ENCODE measurements around the gene TMC5. TPM values are rescaled to one million over a fixed set of nuclear protein-coding genes. Genes with fewer than 3 reads are reported as not detected.

TMC5 gene
- total RNA-seq, 2 donors from 2014 or later, result 1.3 to 2.2 TPM

DNA sequence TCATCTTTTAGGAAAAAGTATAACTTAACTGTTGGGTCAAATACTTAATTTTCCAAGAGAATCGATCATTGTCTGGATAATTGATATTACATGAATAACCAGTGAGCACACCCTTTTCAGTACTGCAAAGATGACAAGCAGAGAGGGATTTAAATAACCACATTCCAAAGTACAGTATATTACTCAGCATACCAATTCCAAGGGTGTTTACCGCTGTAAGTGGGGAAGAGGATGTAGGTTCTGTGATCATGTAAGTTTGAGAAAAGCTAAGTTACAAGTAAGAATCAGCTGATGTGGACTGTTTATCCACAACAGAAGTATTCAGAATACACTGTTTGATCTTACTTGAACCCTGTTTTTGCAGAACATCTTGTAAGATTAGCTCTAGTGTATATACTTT, 98.1 kb downstream of the TMC5 start:
- TF ChIP-seq, protein P1, sequence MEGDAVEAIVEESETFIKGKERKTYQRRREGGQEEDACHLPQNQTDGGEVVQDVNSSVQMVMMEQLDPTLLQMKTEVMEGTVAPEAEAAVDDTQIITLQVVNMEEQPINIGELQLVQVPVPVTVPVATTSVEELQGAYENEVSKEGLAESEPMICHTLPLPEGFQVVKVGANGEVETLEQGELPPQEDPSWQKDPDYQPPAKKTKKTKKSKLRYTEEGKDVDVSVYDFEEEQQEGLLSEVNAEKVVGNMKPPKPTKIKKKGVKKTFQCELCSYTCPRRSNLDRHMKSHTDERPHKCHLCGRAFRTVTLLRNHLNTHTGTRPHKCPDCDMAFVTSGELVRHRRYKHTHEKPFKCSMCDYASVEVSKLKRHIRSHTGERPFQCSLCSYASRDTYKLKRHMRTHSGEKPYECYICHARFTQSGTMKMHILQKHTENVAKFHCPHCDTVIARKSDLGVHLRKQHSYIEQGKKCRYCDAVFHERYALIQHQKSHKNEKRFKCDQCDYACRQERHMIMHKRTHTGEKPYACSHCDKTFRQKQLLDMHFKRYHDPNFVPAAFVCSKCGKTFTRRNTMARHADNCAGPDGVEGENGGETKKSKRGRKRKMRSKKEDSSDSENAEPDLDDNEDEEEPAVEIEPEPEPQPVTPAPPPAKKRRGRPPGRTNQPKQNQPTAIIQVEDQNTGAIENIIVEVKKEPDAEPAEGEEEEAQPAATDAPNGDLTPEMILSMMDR (conservative IDR thresholded peaks at IDR 0.05), result no peak
- no peaks in the 10 kb centered on the region for H3K9me3 ChIP-seq (ENCODE audit: control insufficient read depth, low read length)
- Mint-ChIP-seq H3K27ac (no peak overlapping the region), H3K27me3 (ENCODE audit: insufficient read depth) (no peaks in the 10 kb centered on the region), H3K9me3 (peaks cover 2% of the 10 kb centered on the region), H3K4me3 (no peak overlapping the region), H3K36me3 (ENCODE audit: low read depth) (peaks cover 59% of the 10 kb centered on the region), H3K4me1 (peaks cover 5% of the 10 kb centered on the region)
- no peak overlapping the region for H3K27ac ChIP-seq (ENCODE audit: low read depth, low read length)
- WGBS, 2 experiments (ENCODE audit: insufficient coverage in 1 of 2, insufficient read length in 1 of 2), result 90 to 100% methylated on average over 1 to 2 of the region's 2 CpGs
- no peaks in the 10 kb centered on the region for H3K27me3 ChIP-seq (ENCODE audit: control insufficient read depth, insufficient read depth, low read length, poor library complexity, severe bottlenecking)
- peaks cover 73% of the 10 kb centered on the region for H3K36me3 ChIP-seq (ENCODE audit: control insufficient read depth, insufficient read depth, low read length)
- no peaks in the 10 kb centered on the region for H3K4me1 ChIP-seq (ENCODE audit: control insufficient read depth, insufficient read depth, low read length)
- no peak overlapping the region for H3K4me3 ChIP-seq (ENCODE audit: low read length)
- H3K9ac ChIP-seq (ENCODE audit: extremely low read depth, low read length, poor library complexity, severe bottlenecking), result no peak overlapping the region
- no peak for DNase-seq

DNA sequence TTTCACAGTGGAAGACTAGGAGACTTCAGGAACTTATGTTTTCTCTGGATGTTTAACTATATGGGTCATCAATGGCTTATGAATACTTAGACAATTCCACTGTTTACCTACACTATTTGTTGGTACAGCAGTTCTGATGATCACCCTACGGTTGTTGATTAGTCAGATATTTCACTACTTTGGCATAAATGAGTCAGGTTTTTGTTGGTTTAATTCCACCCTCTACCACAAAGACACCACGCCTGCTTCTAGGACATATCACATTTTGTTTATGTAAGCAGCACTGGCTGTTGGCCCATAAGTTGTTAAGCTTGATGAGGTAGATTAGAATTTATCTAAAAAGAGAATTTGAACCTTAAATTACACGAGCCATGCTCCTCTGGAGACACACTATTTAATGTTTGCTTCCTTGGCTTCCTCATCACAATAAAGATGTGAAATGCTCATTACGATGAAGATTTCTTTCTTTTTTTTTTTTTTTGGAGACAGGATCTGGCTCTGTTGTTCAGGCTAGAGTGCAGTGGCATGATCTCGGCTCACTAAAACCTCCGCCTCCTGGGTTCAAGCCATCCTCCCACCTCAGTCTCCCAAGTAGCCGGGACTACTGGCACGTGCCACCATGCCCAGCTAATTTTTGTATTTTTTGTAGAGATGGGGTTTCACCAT, 99.9 kb downstream of the TMC5 start:
- Histone ChIP-seq H3K9ac (ENCODE audit: extremely low read depth, low read length, poor library complexity, severe bottlenecking) (no peak overlapping the region), H3K4me1 (ENCODE audit: control insufficient read depth, insufficient read depth, low read length) (no peaks in the 10 kb centered on the region), H3K36me3 (ENCODE audit: control insufficient read depth, insufficient read depth, low read length) (peaks cover 55% of the 10 kb centered on the region), H3K9me3 (ENCODE audit: control insufficient read depth, low read length) (no peaks in the 10 kb centered on the region), H3K4me3 (ENCODE audit: low read length) (no peak overlapping the region), H3K27me3 (ENCODE audit: control insufficient read depth, insufficient read depth, low read length, poor library complexity, severe bottlenecking) (no peaks in the 10 kb centered on the region), H3K27ac (ENCODE audit: low read depth, low read length) (no peak overlapping the region)
- H3K4me3 Mint-ChIP-seq, result no peak overlapping the region
- no peaks in the 10 kb centered on the region for H3K27me3 Mint-ChIP-seq (ENCODE audit: insufficient read depth)
- no peak for DNase-seq
- no peak overlapping the region for H3K27ac Mint-ChIP-seq
- H3K9me3 Mint-ChIP-seq, result peaks cover 2% of the 10 kb centered on the region
- peaks cover 44% of the 10 kb centered on the region for H3K36me3 Mint-ChIP-seq (ENCODE audit: low read depth)
- TF ChIP-seq, protein P1 (conservative IDR thresholded peaks at IDR 0.05), result no peak
- peaks cover 16% of the 10 kb centered on the region for H3K4me1 Mint-ChIP-seq
- 94 to 100% methylated on average over 2 to 8 of the region's 8 CpGs for WGBS, 2 experiments (ENCODE audit: insufficient coverage in 1 of 2, insufficient read length in 1 of 2)

DNA sequence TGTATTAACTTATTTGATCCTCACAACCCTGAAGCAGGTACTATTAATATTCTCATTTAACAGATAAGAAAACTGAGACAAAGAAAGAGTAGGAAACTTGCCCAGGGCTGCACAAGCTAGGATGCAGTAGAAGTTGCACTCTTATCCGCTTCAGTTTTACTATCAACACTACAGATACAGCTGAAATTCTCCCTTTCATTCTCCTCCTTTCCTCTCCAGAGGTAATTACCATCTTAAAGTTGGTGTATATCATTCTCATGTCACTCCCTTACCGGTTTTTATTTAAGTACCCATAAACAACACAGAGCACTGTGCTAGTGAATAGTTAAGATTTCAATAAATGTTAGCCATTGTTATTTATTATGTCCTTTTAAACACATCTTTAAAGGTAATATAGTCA, 100.7 kb downstream of the TMC5 start:
- H3K27me3 ChIP-seq (ENCODE audit: control insufficient read depth, insufficient read depth, low read length, poor library complexity, severe bottlenecking), result no peaks in the 10 kb centered on the region
- H3K4me1 ChIP-seq (ENCODE audit: control insufficient read depth, insufficient read depth, low read length), result no peaks in the 10 kb centered on the region
- DNase-seq, result no peak
- no peak overlapping the region for H3K4me3 ChIP-seq (ENCODE audit: low read length)
- TF ChIP-seq, protein P1 (conservative IDR thresholded peaks at IDR 0.05), result no peak
- H3K9ac ChIP-seq (ENCODE audit: extremely low read depth, low read length, poor library complexity, severe bottlenecking), result no peak overlapping the region
- peaks cover 47% of the 10 kb centered on the region for H3K36me3 ChIP-seq (ENCODE audit: control insufficient read depth, insufficient read depth, low read length)
- Mint-ChIP-seq H3K9me3 (no peaks in the 10 kb centered on the region), H3K27me3 (ENCODE audit: insufficient read depth) (no peaks in the 10 kb centered on the region), H3K4me3 (no peak overlapping the region), H3K27ac (no peak overlapping the region), H3K36me3 (ENCODE audit: low read depth) (peaks cover 36% of the 10 kb centered on the region), H3K4me1 (peaks cover 23% of the 10 kb centered on the region)
- WGBS, 2 experiments (ENCODE audit: insufficient coverage in 1 of 2, insufficient read length in 1 of 2), result 88 to 100% methylated on average over 1 of the region's 2 CpGs
- no peaks in the 10 kb centered on the region for H3K9me3 ChIP-seq (ENCODE audit: control insufficient read depth, low read length)
- no peak overlapping the region for H3K27ac ChIP-seq (ENCODE audit: low read depth, low read length)

Data from endodermal cell (in vitro differentiated cells).